ENCODE results near the gene MIOX. TPM values are rescaled to one million over a fixed set of nuclear protein-coding genes. Genes with fewer than 3 reads are reported as not detected.
"Not testable (repeated sequence)": the region's sequence is repeated elsewhere in the genome, so short reads cannot be mapped to it uniquely, and the experiment has no call there.

MIOX gene
- total RNA-seq, 1 experiment from 2014 or later: 0.39 TPM

- CTCF ChIA-PET: no interaction called here
- POLR2A ChIA-PET: no interaction called here
- no peaks in the 10 kb centered on the region for H3K9me2 ChIP-seq (ENCODE audit: insufficient read depth)
- H3K9ac ChIP-seq (ENCODE audit: low read length): peak overlapping the region; percentile 91; the same call in 1 of the 2 replicates
- no peak overlapping the region for H3K27ac ChIP-seq (ENCODE audit: low read depth, low read length)
- no peak for TF ChIP-seq RAD21 (IDR thresholded peaks at IDR 0.05; ENCODE audit: low read depth)
- TF ChIP-seq, protein P1, sequence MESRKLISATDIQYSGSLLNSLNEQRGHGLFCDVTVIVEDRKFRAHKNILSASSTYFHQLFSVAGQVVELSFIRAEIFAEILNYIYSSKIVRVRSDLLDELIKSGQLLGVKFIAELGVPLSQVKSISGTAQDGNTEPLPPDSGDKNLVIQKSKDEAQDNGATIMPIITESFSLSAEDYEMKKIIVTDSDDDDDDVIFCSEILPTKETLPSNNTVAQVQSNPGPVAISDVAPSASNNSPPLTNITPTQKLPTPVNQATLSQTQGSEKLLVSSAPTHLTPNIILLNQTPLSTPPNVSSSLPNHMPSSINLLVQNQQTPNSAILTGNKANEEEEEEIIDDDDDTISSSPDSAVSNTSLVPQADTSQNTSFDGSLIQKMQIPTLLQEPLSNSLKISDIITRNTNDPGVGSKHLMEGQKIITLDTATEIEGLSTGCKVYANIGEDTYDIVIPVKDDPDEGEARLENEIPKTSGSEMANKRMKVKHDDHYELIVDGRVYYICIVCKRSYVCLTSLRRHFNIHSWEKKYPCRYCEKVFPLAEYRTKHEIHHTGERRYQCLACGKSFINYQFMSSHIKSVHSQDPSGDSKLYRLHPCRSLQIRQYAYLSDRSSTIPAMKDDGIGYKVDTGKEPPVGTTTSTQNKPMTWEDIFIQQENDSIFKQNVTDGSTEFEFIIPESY (IDR thresholded peaks at IDR 0.05; ENCODE audit: extremely low read depth, insufficient replicate concordance, low read length): no peak
- TF ChIP-seq POLR2A (IDR thresholded peaks at IDR 0.05; ENCODE audit: borderline replicate concordance, extremely low read depth, insufficient read depth, insufficient read length): no peak
- TF ChIP-seq EZH2 (IDR thresholded peaks at IDR 0.05): no peak
- TF ChIP-seq CTCF (IDR thresholded peaks at IDR 0.05 in 2 of 3, conservative IDR thresholded peaks at IDR 0.05 in 1 of 3; ENCODE audit: borderline replicate concordance in 1 of 3, insufficient read depth in 1 of 3, low read depth in 2 of 3, low read length in 2 of 3): no peak
- TF ChIP-seq SRF (IDR thresholded peaks at IDR 0.05; ENCODE audit: low read depth): no peak
- TF ChIP-seq YY1 (IDR thresholded peaks at IDR 0.05; ENCODE audit: extremely low read depth, insufficient replicate concordance, low read depth, low read length): no peak
- no peak for TF ChIP-seq TCF7L2 (IDR thresholded peaks at IDR 0.05; ENCODE audit: borderline replicate concordance, extremely low read depth, insufficient read depth, insufficient read length)
- TF ChIP-seq POLR2AphosphoS5 (IDR thresholded peaks at IDR 0.05; ENCODE audit: low read depth, low read length): no peak
- H3K27me3 ChIP-seq (ENCODE audit: insufficient read depth, low read length): no peaks in the 10 kb centered on the region
- peaks cover 5% of the 10 kb centered on the region; the same call in 1 of the 2 replicates for H3K79me2 ChIP-seq (ENCODE audit: insufficient read depth, low read length)
- no TSS peak for BruUV-seq (replicated peaks)
- peaks cover 3 to 47% of the 10 kb centered on the region in 2 experiments; a peak in 3 of 4 replicates for H3K4me1 ChIP-seq (ENCODE audit: control insufficient read depth in 1 of 2, insufficient read depth in 2 of 2, low read length in 2 of 2)
- H3K36me3 ChIP-seq (ENCODE audit: control insufficient read depth in 1 of 2, insufficient read depth in 2 of 2, low read length in 2 of 2): no peaks in the 10 kb centered on the region
- H4K20me1 ChIP-seq (ENCODE audit: insufficient read depth): no peaks in the 10 kb centered on the region
- RAD21 ChIA-PET (ENCODE audit: low non-redundant PET in 1 of 2, low total read pairs in 2 of 2, uncharacterized antibody in 2 of 2, unreplicated experiment in 2 of 2): no interaction called here
- DNase-seq (ENCODE audit: low read depth, low spot score) (no peak), ATAC-seq (no peak)
- peak overlapping the region; percentile 93 for H3K4me2 ChIP-seq (ENCODE audit: low read length)
- H3K4me3 ChIP-seq (replicated peaks in 1 of 2; ENCODE audit: low read depth in 1 of 2, low read length in 2 of 2): peak overlapping the region in 1 of 2 experiments; percentile 92; a peak in 1 of 4 replicates
- H3K9me3 ChIP-seq (ENCODE audit: control insufficient read depth in 1 of 2, insufficient read depth in 1 of 2, low read depth in 1 of 2, low read length in 2 of 2): no peaks in the 10 kb centered on the region
- intact Hi-C loops (cut with micrococcal nuclease): loop anchor here (5.0 kb wide), 1 partner anchor 89 kb away; no protein-coding TSS in a partner anchor
- no peak overlapping the region for H2AFZ ChIP-seq (ENCODE audit: low read depth, low read length, poor library complexity, severe bottlenecking)
These were observed 46.5 kb downstream of the MIOX start for GRCh38 chr22:50532824-50533796.

DNA sequence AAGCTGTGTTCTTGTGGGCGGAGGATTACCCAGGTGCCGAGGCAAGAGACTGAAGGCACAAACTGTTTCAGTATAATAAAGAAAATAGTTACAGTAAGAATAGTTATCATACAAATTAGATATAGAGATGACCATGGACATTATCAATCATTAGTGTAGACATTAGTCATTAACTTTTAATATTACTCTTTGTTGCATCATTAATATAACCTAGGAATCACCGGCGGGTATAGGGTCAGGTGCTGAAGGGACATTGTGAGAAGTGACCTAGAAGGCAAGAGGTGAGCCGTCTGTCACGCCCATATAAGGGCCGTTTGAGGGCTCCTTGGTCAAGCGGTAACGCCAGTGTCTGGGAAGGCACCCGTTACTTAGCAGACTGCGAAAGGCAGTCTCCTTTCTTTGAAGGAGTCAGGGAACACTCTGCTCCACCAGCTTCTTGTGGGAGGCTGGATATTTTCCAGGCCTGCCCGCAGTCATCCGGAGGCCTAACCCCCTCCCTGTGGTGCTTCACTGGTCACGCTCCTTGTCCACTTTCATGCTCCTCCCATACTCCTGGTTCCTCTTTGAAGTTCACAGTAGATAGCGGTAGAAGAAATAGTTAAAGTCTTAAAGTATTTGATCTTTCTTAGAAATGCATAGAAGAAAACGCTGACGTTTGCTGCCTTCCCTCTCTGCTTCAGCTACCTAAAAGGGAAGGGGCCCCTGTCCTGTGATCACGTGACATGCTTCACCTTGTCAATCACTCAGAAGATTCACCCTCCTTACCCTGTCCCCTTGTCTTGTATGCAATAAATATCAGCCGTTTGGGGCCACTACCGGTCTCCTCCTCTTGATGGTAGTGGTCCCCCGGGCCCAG, 47.4 kb downstream of the MIOX start:
- H3K4me3 ChIP-seq (replicated peaks in 1 of 2; ENCODE audit: low read depth in 1 of 2, low read length in 2 of 2); H4K20me1 ChIP-seq (ENCODE audit: insufficient read depth); DNase-seq (ENCODE audit: low read depth, low spot score); RAD21 ChIA-PET (ENCODE audit: low non-redundant PET in 1 of 2, low total read pairs in 2 of 2, uncharacterized antibody in 2 of 2, unreplicated experiment in 2 of 2); ATAC-seq; CTCF ChIA-PET; H3K9me2 ChIP-seq (ENCODE audit: insufficient read depth); H3K27ac ChIP-seq (ENCODE audit: low read depth, low read length); H3K4me2 ChIP-seq (ENCODE audit: low read length); H3K9ac ChIP-seq (ENCODE audit: low read length); H2AFZ ChIP-seq (ENCODE audit: low read depth, low read length, poor library complexity, severe bottlenecking); H3K36me3 ChIP-seq (ENCODE audit: control insufficient read depth in 1 of 2, insufficient read depth in 2 of 2, low read length in 2 of 2); H3K9me3 ChIP-seq (ENCODE audit: control insufficient read depth in 1 of 2, insufficient read depth in 1 of 2, low read depth in 1 of 2, low read length in 2 of 2); BruUV-seq (replicated peaks); H3K79me2 ChIP-seq (ENCODE audit: insufficient read depth, low read length); H3K27me3 ChIP-seq (ENCODE audit: insufficient read depth, low read length): not testable (repeated sequence)
- POLR2A ChIA-PET: interaction anchor here (2.3 kb wide), 1 partner anchor 11 kb away, joined by 7 read pairs; the partner anchor contains the start of gene KLHDC7B
- intact Hi-C loops (cut with micrococcal nuclease): loop anchor here (5.0 kb wide), 1 partner anchor 88 kb away; no protein-coding TSS in a partner anchor
- H3K4me1 ChIP-seq (ENCODE audit: control insufficient read depth in 1 of 2, insufficient read depth in 2 of 2, low read length in 2 of 2): peaks cover 3 to 41% of the 10 kb centered on the region in 2 experiments; a peak in 3 of 4 replicates
